ENCODE results near the gene SREK1.

GRCh38 chr5:66136053-66136452, 8.0 kb upstream of the SREK1 start:
- TF ChIP-seq CEBPB (IDR thresholded peaks at IDR 0.05; ENCODE audit: low read depth) = no peak
- TF ChIP-seq EZH2 (IDR thresholded peaks at IDR 0.05) = no peak
- TF ChIP-seq CTCF (IDR thresholded peaks at IDR 0.05 in 2 of 3, conservative IDR thresholded peaks at IDR 0.05 in 1 of 3; ENCODE audit: borderline replicate concordance in 1 of 3, insufficient read depth in 1 of 3, low read depth in 2 of 3, low read length in 2 of 3) = no peak
- no peak for TF ChIP-seq POLR2AphosphoS5 (IDR thresholded peaks at IDR 0.05; ENCODE audit: low read depth, low read length)
